ENCODE results near the gene ZNF385C.
"Not testable (repeated sequence)": the region's sequence is repeated elsewhere in the genome, so short reads cannot be mapped to it uniquely, and the experiment has no call there.

Gene ZNF385C

GRCh38 chr17:42019509-42020404, 78.5 kb downstream of the ZNF385C start, which contains the start of gene NKIRAS2:
Gene NKIRAS2, plus strand, starts transcription at chr17:42020090. Its CDS starts 1,488 bp downstream, at chr17:42021578.
- DNase-seq (ENCODE audit: low read depth), result peak; percentile 78

DNA sequence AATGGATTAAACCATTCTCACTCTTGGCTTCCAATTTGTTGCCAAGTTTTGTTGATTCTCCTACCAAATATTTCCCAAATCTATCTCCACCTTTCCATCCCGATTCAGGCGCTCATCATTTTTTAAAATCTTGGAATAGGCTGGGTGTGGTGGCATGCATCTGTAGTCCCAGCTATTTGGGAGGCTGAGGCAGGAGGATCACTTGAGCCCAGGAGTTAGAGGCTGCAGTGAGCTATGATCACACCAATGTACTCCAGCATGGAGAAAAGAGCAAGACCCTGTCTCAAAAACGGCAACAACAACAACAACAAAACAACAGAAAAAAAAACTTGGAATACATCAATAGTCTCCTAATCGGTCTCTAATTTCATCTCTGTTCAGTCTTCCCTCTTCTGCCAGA, 79.3 kb downstream of the ZNF385C start:
- DNase-seq (ENCODE audit: low read depth), result no peak

DNA sequence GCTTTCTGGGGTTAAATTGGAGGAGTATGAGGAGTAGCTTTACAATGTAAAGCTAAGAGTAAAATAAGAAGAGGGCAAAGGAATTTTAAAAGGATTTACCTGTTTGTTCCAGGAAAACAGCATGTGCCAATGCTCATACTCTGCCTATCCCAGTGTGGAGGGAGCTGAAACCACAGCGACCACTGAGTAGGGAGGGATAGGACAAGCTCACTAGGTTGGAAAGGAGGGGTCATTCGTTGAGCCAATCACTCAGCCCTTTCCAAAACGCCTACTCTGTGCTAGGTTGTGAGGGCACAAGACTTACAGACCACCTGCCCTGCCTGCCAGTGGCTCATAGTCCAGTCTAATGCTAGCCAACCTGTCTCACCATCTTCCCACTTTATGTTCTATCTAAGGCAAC, 79.9 kb downstream of the ZNF385C start:
- no peak for DNase-seq (ENCODE audit: low read depth)

DNA sequence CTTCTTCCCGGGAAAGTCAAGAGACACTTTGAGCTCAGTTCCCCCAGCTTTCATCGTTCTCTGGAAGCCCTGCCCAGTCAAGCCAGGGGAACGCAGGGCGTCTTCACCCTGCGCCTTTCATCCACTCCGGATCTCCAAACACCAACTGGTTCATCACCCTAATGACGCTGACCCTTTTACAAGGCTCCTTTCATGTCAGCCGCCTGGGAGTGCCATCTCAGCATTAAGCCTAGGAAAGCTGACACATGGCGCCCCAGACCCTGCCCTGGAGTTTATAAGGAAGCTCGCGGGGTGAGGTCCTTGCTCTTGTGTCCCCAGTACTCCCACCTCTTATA, 80.4 kb downstream of the ZNF385C start:
- no peak for DNase-seq (ENCODE audit: low read depth)

- DNase-seq (ENCODE audit: low read depth), result peak; percentile 79
Observed at GRCh38 chr17:42016941-42017865, 81.1 kb downstream of the ZNF385C start, which contains the start of gene DNAJC7. Gene DNAJC7, minus strand, starts transcription at chr17:42017439. Its CDS starts 23 bp downstream, at chr17:42017416.

- no peak for DNase-seq (ENCODE audit: low read depth)
Observed at GRCh38 chr17:42016411-42016831, 81.9 kb downstream of the ZNF385C start.

- DNase-seq (ENCODE audit: low read depth), result not testable (repeated sequence)
Observed at GRCh38 chr17:42013740-42014139, 84.5 kb downstream of the ZNF385C start.

DNA sequence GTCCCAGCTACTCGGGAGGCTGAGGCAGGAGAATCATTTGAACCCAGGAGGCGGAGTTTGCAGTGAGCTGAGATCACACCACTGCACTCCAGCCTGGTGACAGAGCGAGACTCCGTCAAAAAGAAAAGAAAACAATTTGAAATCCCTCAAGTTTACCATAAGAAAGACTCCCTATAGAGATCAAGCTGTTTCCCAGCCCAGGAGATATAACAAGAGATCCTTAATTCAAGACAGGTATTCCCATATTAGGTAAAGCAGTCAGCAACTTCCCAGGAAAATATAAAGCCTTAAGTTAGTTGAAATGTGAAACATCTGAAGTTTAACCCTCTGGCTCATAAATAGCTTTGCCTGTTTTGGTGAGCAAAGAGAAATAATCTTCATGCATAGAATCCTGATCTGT, 85.9 kb downstream of the ZNF385C start:
- not testable (repeated sequence) for DNase-seq (ENCODE audit: low read depth)

DNA sequence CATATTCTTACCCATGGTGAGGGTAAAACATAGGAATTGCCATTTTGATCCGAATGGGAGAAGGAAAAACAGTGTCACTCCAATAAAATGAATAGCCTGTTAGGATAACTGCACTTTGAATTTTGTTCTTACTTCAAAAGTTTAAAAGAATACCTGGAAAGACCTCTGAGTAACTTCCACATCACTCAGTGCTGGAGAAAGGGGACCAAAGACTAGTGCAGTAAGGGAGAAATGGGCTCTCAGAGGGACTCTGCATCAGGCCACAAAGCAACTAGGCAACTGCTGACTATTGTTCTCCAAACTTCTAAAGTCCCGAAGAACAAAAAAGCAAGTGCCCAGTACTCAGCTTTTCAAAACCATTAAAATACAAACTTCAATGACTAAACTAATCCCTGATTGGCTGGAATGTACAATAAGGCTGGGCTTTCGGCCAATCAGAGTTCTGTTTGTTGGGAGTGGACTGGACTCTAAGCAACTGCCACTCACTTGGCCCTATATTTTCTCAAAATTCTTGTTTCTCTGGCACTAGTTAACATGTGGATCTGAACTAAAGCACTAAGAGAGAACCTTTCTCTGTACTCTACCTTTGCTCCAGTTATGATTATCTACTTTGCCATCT, 87.3 kb downstream of the ZNF385C start:
- no peak for DNase-seq (ENCODE audit: low read depth)

DNA sequence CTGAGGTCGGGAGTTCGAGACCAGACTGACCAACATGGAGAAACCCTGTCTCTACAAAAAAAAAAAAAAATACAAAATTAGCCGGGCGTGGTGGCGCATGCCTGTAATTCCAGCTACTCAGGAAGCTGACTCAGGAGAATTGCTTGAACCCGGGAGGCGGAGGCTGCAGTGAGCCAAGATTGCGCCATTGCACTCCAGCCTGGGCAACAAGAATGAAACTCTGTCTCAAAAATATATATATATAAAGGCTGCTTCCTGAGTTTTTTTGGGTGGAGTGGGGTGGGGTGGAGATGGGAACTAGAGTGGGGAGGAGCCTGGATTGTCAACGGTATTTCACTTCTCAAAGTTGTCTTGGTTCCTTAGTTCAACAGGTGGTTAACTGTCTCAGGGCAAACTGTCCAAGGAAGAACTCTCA, 88.0 kb downstream of the ZNF385C start:
- not testable (repeated sequence) for DNase-seq (ENCODE audit: low read depth)

- no peak for DNase-seq (ENCODE audit: low read depth)
Observed at GRCh38 chr17:42009170-42009569, 89.1 kb downstream of the ZNF385C start.

GRCh38 chr17:42005166-42005565, 93.1 kb downstream of the ZNF385C start:
- DNase-seq (ENCODE audit: low read depth), result no peak

DNA sequence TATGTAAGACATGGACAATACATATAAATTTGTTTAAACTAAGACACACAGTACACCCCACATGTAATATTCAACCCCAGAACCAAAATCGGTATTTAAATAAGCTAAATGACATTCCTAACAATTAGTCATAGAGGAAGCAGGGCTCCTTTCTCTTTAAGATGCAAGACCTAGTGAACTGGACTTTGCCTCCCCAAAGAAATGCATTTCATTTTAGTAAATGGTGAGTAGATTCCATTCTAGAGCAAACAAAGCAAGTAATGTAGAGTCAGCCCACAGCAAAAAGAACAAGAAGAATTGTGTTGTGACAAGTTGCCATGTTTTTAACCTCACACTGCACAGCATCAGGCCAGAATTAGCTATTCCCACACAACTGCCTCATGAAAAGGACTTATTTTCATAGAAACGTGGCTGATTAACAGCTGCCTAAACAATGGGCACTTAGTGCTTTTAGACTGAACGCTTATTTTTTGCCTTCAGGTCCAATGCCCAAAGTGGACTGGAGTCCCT, 95.4 kb downstream of the ZNF385C start:
- DNase-seq (ENCODE audit: low read depth), result no peak

DNA sequence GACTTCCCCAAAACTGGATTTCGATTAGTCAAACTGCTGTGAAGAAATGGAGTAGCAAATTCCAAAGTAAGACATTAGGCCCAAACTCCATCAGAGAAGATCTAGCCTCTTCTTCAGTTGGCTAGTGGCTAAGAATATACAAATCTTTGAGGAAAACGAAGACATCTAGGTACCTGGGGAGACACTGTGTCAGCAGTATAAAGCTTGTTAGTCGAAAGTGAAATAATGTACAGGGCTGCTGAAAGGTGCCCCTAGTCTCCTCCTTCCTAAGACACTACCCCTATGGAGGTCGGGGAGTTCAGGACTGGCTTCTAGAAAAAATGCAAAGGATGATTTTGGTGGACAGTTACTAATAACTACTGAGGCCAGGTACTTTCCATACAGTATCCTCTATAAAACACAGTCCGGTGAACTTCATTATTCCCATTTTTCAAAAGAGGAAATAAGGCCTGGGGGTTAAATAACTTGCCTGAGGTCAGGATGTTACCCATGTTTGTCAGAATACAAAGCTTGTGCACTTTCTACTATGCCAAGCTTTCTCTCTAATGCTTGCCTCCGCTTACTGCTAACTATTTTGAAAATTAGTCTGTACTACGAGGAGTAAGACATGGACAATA, 96.0 kb downstream of the ZNF385C start:
- no peak for DNase-seq (ENCODE audit: low read depth)

GRCh38 chr17:42001729-42002128, 96.5 kb downstream of the ZNF385C start:
- no peak for DNase-seq (ENCODE audit: low read depth)

DNA sequence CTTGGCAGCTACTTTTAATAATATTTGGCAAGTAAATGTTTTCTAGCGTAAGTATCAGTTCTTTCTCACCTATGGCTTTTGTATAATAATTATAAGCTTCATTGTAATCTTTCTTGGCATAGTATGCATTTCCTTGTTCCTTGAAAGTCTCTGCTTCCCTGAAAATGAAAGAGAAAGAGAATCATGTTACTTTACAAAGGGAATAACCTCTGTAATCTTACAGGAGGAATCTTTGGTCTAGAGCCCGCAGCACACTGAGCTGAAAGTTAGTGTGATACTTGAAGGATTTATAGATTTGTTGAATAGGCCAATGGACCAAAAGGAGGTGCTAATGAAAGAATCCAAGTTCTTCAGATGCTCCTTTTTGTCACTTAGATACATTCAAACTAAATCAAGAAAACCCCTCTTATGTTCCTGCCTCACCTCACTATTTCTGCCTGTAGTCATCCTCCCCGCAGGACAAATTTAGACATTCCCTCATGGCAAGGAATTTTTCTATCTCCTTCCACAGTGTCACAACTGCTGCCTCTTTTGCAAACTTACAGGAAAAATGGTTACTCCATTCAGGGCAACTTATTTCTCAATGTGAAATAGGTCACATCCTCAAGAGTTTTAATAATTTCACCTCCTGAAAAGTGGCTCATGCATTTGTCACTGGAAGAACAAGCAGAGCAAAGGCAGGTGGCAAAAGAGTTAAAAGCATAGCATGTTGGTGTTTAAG, 97.7 kb downstream of the ZNF385C start:
- DNase-seq (ENCODE audit: low read depth), result no peak

DNA sequence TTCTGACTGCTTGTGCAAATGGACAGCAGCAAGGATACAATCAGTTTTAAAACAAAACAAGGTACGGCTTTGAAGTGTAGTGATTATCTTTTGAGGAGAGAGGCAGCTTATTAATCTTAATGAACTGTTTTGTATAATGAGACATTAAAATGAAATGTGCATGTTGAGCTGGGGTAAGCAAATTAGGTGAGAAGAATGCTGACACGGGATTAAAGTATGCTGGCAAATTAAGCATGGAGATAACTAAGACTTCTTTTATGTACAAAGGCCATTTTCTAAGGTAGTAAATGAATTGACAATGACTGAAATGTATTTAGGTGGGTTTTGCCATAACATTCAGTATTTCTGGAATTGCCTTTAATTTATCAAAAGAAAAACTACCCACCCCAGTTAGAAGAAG, 99.8 kb downstream of the ZNF385C start:
- DNase-seq (ENCODE audit: low read depth), result no peak

DNA sequence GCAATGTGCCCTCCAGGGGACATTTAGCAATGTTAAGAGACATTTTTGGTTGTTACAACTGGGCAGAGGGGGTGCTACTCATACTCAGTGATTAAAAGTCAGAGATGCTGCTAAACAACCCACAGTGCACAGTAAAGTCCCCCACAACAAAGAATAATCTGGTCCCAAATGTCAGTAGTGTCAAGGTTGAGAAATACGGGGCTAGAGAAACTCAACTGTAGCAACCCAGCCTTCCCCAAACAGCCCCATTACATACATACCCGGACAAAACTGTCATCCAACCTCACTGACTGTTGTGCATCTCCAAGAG, 101.5 kb downstream of the ZNF385C start:
- no peak for DNase-seq (ENCODE audit: low read depth)

GRCh38 chr17:41992576-41992975, 105.7 kb downstream of the ZNF385C start:
- DNase-seq (ENCODE audit: low read depth), result no peak

DNA sequence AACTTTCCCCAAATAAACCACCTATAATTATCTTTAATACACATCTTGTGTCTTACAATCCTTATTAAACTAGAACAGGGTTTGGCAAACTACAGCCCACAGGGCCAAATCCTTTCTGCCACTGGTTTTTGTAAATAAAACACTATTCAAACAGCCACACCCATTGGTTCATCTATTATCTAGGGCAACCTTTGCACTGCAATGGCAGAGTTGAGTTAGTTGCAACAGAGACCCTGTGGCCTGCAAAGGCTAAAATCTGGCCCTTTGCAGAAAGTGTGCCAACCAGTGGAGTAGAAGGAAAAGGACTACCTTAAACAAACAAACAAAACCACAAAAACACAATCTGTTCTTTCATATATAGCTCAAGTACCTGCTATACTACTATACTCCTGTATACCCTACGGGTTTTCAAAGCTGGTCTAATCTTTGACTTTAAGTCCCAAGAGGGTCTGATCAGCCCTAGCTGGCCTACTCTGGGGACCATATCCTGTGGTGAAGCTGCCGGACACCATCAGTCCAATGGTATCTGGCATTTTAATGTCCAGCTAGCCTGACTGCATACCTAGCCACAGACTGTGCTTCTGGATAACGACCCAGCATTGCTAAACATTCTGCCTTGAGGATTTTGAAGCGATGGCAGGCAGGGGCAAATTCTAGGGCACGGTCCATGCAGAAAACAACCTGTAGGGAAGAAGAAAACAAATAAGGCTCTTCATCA, 108.4 kb downstream of the ZNF385C start:
- no peak for DNase-seq (ENCODE audit: low read depth)

All from fibroblast of the conjunctiva (primary cell).